Stimulated activated CD8-positive, alpha-beta memory T cell treated with anti-CD3 and anti-CD28 coated beads, Interleukin-4, amount 100 ng/mL, for 24 hours (primary cell): ENCODE results near the gene ASCC2.

Source experiments
- DNase-seq: peaks from one replicate; pipeline ENCODE4 v3.0.0-alpha.2; 2020; ENCODE audit warnings: low read depth

Gene ASCC2

GRCh38 chr22:29816980-29817379 lies 21.1 kb downstream of the ASCC2 start:
- DNase-seq = no peak

DNA sequence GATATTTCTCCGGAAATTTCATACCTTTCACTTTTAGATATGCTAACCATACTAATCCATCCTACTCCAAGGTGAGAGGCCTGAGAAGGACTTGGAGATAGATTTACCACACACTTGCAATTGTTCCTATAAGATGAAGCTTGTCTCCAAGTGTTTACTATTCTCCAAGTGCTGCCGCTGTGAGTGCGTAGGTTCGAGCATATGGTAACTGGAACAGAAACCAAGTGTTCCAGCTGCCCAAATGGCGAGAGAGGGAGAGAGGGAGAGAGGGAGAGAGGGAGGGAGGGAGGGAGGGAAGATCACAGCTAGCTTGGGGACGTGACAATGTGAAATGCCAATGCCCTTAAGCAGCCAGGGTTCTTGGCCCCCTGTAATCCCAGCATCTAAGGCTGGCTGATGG lies 21.5 kb downstream of the ASCC2 start:
- DNase-seq = no peak

DNA sequence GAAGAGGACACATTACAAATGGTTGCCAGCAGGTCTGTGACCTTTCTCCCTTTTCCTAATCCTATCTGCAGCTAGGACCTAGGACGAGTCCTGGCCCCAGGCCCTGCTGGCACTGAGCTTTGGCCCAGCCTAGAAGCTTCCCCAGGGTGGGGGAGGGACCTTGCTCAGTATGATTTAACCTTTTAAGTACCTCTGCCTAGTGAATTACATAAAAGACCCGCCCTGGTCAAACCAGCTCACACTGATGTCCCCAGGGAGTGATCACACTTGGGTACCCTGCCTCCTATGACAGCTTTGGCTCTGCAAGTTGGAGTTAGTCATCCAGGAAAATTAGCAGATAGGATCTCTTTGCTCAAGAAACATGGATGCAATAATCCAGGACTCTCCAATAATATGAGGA lies 21.9 kb downstream of the ASCC2 start:
- DNase-seq = no peak

- DNase-seq = no peak
Observed at GRCh38 chr22:29815580-29815979, 22.5 kb downstream of the ASCC2 start.

GRCh38 chr22:29814003-29814402 lies 24.1 kb downstream of the ASCC2 start:
- DNase-seq = no peak

GRCh38 chr22:29813563-29813962 lies 24.5 kb downstream of the ASCC2 start:
- no peak for DNase-seq

DNA sequence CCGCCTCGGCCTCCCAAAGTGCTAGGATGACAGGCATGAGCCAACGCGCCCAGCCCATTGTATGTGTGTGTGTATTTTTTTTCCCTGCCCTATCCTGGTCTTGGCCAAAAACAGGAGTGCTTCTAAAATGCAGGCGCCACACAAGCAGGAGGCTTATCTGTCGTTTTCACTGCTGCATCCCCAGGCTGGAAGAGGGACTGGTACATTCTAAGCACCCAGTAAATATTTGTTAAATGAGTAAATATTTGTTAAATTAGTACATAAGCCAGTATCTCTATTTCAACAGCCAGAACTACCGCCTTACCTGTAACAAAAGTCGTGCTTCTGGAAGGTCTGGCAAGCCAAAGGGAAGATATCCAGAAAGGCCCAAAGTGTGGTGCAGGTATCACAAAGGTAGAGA lies 24.9 kb downstream of the ASCC2 start:
- no peak for DNase-seq

DNA sequence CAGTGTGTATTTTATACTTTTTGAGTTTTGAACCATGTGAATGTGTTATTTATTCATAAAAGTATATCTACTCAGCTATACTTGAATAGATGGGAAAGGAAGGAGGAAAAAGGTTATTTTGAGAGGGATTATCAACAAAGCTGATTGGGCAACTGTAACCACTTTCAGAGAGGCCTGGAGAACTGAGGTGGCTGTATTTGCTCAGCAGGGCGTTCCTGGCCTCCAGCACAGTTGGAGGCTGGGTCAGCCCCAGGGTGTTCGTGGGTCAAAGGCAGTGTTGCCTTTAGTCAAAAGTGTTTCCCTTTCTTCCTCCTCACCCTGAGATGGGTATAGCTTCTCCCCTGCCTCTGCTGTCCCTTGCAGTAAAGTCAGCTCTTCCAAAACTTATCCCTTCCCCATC lies 26.7 kb downstream of the ASCC2 start:
- no peak for DNase-seq

DNA sequence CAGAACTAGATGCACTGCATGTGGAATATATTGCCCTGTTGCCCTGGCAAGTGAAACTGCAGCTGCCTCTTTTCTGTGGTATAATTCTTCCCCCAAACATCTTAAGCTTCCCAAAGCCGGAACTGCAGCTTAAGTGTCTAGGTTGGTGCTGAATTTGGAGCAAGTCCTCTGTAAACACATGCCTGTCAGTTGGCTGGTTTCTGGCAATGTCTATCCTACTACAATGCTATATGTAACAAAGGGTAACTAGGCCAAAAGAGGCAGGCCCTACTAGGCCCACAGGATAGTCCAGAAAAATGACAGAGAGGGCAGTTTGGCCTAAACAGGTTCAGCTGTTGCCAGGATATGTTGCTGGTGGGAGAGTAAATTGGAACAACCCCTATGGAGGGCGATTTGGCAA lies 27.9 kb downstream of the ASCC2 start:
- no peak for DNase-seq

DNA sequence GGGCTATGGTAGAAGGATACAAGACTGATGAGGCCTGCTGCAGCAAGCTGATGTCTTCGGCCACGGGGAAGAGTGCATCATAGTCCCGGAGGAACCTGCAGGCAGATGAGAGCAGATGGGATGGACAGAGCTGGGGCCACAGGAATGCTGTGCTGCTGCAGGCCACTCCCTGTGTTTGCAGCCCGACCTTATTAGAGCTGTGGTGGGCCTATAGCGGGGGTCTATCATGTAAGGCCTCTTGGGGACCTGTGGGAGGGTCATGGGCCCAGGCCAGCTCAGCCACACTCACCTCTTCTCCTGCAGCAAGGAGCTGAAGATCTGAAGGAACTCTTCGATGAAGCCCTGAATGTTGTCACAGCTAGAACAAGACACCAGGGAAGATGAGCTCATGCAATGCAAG lies 31.9 kb downstream of the ASCC2 start:
- DNase-seq = no peak

- no peak for DNase-seq
Observed at GRCh38 chr22:29804985-29805384, 33.1 kb downstream of the ASCC2 start.

GRCh38 chr22:29803190-29803589 lies 34.9 kb downstream of the ASCC2 start:
- DNase-seq = no peak

- DNase-seq = no peak
Observed at GRCh38 chr22:29801796-29802195, 36.3 kb downstream of the ASCC2 start.

GRCh38 chr22:29801153-29801552 lies 36.9 kb downstream of the ASCC2 start:
- no peak for DNase-seq

DNA sequence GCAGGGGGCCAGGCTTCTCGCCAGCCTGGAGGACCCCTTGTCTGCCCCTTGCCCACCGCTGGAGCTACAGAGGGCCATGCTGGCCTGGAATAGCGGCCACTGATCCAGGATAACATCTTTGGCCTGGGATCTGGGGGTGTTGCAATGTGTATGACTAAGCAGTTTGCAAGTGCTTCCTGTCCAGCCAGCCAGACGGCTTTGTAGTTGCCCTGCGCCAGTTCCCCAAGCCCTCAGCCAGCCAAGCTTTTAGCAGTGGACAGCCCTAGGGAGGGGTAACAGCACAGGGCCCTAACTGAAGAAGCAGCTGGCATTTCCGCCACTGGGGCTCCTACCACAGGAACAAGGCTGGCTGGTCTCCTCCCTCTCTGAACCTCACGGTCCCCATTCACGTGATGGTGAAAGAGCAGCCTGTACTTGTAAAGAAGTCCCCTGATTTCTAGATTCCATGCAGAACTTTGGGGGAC lies 38.8 kb downstream of the ASCC2 start:
- DNase-seq = no peak

- no peak for DNase-seq
Observed at GRCh38 chr22:29798801-29799200, 39.3 kb downstream of the ASCC2 start.

- DNase-seq = no peak
Observed at GRCh38 chr22:29798318-29798717, 39.8 kb downstream of the ASCC2 start.

DNA sequence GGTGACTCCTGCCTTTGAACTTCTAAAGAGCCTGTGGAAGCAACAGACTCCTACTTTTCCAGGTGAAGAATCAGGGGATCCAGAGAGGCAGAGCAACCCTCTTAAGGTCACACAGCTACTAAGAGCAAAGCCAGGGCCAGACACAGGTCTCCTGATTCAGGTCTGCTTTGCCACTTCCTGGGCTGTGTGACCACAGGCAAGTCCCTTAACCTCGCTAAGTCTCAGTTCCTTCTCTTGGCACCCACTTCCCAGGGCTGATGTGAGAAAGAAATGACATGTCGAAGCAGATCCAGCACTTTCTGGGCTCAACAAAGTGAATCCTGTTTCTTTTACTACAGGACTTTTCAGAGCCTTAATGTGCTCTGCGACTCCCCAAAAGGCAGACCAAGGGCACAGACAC lies 40.7 kb downstream of the ASCC2 start:
- DNase-seq = no peak

DNA sequence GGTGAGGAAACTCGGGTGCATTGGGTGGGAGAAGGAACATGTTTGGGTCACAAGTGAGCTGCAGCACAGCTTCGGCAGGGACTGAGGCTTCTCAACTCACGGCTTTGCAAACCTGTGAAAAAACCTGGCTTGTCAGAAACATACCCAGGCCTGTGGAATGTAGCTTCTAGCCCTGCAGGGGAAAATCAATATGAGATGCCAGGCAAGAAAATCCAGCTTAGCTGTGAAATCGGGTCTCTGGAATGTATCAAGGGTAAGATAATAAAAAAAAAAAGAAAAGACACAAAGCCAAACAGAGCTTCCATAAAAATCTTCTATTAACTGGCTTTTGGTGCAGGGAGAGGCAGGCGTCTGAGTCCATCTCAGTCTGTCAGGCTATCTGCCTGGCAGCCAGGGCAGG lies 42.4 kb downstream of the ASCC2 start:
- no peak for DNase-seq

DNA sequence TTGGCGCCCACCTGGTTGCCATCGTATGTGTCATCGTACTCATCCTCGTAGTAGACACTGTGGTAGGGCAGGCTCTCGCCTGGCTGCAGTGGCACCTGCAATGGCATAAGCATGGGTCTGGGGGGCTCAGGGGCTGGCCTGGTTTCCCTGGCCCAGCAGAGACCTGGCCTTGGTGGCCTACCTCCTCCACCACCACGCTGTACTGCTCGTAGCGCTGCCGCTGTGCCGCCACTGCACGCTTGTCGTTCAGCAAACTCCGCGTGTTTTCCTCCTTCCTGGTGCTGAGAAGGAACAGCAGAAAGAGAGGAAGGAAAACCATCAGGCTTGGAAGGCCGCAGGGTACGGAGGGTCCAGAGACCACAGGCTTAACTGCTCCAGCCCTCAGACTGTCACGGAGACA lies 44.7 kb downstream of the ASCC2 start:
- DNase-seq = no peak

DNA sequence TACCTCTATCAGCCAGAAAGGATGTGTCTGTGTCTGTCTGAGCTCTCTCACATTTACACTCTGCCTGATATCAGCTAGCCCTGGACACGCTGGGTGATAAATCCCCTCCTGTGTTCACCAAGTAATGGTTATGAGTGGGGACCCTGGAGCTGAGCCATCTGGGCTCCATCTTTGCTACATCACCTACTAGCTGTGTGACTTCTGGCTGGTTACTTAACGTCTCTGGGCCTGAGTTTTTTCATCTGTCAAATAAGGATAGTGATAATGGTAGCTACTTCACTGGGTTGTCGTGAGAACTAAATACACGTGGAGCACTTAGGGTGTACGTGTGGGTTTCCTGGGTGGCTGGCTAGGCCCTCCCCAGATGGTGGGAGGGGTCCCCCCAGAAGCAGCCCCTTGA lies 48.0 kb downstream of the ASCC2 start:
- no peak for DNase-seq

DNA sequence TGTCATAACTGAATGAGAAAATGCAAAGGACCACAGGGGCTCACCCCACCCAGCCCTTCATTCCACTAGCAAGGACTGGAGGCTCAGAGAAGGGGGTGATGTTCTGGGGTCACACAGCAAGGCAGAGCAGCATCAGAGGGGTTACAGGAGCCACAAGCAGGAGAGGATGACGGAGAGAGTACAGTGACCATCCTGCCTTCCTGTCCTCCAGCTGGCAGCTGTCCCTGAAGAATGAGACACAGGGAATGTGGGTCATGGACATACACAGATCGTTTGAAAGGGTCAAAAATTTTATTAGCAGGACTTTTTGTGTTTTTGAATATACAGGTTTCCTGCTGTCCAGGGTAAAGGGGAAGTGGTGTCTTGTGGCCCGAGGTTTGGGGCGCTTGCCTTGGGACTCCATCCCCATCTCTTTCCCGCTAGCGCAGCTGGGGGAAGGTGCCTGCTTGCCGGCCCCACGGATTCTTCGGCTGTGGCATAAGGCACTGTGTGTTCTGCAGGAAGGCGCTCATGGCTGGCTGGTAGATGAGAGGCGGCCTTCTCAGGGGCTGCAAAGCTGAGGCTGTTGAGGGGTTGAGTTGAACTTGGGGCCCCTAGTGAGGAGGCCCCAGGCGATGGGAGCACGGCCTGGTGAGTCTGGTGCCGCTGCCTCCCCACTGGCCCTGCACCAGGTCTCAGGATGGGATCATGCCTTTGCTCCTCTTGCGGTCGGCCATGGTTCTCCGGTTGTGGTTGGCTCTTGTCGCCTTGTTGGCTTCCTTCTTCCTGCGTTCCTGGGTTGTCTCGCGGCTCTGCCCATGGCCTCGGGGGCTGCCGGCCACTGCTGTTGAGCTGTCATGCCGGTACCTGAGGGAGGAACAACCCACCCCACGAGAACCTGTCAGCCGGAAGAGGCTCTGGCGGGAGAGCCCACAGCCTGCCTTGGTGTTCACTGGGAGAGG lies 49.5 kb downstream of the ASCC2 start:
- DNase-seq = no peak

DNA sequence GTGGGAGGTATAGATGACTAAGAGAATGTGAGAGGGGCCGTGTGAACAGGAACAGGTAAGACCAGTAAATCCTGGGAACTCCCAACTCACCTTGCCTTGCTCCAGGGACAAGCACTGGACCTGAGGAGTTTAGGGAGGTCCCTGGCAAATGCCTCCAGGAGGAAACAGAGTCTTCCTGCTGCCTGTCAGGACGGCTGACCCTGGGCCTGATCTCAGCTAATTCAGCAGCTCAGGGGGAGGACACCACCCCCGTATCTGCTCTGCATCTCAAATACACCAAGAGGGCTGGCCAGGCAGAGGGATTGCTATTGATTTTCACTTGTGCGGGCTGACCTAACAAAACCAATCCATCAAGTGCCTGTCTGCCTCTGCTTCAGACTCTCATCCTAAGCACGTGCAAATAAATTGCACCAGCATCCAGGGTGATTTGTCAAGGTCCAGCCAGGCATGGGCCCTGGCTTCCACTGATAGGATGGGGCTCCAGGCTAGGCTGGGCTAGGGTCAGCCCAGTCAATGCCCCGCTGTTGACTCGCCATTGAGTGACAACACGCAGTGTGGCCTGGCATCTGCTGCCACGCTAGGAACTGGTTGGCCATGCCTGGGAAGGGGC lies 50.6 kb downstream of the ASCC2 start:
- DNase-seq = no peak

DNA sequence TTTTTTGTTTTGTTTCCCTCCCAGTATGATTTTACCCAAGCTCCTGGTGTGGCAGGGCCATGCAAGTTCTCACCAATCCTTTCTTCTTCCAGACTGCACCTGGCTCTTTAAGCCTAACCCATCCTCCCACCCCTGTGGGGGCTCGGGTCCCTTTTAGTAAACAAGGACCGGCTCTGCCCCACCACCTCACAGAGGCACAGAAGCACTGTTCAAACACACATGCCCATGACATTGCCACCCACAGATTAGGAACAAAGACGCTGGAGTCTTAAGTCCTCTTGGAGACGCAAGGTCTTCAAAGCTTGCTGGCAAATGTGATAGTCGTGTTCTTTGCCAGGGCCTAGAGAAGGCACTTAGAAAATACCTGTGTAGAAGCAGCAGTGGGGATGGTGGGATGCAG lies 52.0 kb downstream of the ASCC2 start:
- DNase-seq = no peak
